ENCODE data around the gene OR10AD1.

The OR10AD1 gene

DNA sequence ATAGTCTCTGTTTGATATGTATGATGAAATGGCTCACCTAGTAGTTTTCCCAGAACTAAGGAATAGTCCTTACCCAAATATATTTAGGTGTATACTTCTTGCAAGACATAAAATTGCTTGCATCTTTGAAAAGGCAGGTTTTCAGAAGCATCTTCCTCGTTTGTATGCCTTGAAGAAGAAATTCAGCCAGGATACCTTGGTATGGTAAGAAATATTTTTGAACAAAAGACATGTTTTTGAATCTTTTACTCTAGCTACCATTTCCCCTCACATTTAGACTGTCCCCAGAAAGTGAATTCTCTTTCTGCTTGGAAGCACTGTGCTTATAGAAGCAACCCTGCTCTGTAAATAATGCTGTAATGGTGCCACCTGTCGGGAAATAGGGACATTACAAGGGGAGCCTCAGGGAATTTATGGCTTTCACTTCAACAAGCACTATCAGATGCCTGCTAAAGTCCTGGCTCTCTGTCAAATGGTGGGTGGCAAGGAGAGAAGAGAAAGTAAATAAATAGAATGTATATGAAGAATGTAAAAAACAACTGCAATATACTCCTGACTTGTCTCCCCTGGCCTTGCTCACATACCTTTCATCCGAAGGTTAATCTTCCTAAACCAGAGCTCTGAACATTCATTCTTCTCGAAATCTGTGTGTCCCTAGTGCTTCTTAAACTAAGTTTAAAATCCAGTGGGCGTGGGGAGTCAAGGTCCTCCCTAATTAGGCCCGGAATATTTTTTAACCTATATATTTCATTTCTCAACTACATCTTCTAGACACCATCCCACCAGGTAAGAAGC, 13.6 kb downstream of the OR10AD1 start:
- peak; percentile 10 for DNase-seq

DNA sequence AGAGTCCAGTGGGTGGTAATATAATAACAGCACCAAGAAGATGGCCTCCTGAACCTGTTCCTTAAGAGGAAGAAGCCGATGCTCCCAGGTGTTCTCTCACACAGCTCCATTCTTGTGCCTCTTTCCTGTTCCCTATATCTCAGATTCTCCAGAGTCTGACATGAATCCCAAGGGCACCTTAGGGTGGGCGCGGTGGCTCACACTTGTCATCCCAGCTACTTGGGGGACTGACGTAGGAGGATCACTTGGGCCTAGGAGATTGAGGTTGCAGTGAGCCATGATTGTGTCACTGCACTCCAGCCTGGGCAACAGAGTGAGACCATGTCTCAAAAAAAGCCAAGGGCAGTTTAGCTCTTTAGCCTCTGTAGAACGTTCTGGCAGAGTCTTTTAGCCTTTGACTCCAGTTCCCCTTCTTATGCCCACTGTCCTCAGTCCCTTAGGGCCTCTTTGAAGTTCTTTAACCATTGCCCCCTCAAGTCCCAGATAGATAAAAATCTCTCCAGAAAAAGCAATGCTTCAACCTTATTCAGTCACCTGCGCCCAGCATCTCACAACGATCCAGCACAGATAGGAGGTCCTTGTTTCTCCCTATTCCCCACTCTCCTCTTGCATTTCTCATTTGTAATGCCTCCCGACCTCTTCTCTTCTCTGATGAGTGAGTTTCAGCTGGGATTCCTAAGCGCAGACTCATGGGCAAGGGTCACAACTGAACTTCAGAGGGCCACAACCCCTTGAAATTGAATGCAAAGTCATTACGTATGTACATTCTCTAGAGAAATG, 15.0 kb downstream of the OR10AD1 start:
- no peak for DNase-seq

DNA sequence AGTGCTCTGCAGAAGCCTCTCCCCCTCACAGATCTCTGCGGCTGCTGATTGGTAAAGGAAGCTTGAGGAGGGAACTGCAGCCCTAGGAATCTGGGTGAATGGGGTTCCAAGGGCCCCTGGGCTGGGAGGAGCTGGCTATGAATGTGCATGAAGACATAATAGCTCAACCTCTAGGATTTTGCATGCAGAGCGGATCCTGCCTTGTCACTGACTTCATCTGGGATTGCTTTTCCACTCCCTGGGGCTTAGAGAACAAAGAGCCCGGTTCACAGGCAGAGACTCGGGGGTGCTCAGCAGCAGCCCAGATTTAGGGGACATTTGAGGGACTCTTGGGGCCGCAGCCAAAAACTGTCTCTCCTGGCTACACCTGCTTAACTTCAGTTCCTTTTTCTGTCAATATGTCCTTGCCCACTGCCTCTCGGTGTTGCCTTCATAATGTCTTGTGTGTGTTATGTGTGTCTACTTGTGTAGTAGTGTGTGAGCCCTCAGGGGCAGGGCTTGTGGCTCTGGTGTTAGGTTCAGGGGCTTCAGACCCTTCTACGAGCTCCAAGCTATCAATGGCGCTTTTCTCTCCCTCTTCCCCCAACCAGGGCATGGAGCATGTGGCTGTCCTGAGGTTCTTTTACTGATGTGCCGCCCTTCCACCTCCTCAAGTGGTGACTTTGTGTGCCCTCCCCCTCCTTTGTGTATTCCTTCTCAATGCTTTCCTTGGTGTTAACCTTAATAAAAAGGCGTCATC, 17.7 kb downstream of the OR10AD1 start:
- no peak for DNase-seq

- no peak for DNase-seq
Measured at GRCh38 chr12:48184549-48184922, 18.6 kb downstream of the OR10AD1 start.

GRCh38 chr12:48183876-48184548, 19.1 kb downstream of the OR10AD1 start:
- DNase-seq = no peak

DNA sequence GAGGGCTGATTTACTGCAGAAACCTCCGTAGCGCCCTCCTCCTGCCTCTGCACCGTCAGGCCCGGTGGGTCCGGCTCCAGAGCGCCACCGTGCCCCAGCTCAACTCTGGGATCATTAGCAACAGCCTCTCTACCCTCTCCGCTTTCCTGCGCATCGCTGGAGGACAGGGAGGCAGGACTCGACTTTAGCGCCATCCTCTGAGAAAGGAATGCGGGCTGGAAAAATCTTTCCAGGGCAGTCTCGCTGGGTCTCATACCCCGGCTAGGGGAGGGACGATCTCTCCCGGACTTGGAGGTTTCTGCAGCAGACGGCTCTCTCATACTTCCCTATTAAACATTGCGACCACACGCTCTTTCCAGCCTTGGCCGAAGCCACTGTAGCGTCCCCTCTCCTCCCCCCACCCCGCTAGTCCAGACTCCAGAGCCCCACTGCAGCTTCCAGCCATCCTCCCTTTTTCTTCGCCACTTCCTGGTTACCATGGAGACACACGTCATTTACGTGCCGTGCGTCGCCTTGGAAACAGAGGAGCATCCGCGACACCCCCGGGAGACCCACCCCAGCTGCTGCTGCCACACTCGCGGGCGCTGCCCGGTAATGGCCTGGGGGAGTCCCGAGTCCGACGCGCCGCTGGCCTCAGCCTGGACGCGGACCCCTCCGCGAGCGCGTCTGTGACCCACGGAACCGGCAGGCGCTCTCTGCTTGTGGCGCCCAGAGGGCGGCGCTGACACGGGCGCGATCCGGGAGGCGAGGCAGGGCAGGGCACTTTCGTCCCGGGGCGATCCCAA, 19.8 kb downstream of the OR10AD1 start, which contains the start of gene CCDC184:
Gene CCDC184, plus strand, starts transcription at position 554 of the 785 bp plus-strand sequence. CDS start 479 bp downstream, outside the sequence.
- DNase-seq = peak; percentile 32

DNA sequence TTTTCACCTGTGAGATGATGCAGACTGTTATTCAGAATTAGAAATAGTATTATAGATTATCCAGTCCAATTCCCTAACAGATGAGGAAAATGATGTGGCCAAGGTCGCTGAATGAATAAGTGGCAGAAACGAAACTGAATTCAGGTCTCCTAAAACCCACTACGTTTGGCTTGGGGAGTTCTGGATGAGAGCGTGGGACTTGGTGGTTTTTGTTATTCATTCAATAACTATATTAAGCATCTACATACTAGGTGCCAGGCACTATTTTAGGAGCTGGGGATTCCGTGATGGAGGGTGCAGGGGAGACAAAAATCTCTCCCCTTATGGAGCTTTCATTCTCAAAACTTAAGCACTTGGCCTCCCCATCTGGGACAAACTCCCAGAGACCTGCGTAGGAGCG, 20.5 kb downstream of the OR10AD1 start:
- DNase-seq = no peak

DNA sequence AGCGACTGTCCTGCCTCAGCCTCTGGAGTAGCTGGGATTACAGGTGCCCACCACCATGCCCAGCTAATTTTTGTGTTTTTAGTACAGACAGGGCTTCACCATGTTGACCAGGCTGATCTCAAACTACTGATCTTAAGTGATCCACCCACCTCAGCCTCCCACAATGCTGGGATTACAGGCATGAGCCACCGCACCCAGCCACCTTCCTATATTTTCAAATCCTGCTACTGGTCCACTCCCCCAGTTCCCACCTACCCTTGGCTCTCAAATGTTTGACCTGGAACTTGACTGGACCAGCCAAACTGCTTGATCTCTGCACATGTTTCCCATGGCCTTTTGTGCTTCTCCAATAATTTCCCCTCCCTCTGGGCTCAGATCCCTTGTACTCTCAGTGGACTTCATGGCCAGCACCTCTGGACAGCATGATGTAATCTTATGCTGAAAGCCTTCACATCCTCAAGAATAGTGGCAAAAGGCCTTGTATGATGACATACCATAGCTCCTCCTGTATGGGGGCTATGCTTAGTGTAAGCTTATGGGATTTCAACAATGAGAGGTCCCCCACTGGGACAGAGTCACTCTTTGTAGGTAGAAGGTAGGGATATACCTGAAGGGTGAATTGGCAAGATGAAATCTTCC, 22.1 kb downstream of the OR10AD1 start:
- no peak for DNase-seq

DNA sequence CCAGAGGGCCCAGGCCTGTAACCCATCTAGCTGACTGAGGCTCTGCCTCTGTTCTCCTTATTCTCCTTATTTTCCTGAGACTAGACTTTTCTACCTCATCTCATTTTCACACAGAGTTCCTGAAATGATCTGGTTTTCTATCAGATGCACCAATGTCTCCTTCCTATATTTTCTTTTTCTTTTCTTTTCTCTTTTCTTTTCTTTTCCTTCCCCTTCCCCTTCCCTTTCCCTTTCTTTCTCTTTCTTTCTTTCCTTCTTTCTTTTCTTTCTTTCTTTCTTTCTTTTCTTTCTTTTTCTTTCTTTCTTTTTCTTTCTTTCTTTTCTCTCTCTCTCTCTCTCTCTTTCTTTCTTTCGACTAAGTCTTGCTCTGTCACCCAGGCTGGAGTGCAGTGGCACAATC, 22.7 kb downstream of the OR10AD1 start:
- no peak for DNase-seq

GRCh38 chr12:48179466-48179865, 23.6 kb downstream of the OR10AD1 start:
- DNase-seq = no peak

GRCh38 chr12:48177982-48178381, 25.1 kb downstream of the OR10AD1 start:
- DNase-seq = no peak

DNA sequence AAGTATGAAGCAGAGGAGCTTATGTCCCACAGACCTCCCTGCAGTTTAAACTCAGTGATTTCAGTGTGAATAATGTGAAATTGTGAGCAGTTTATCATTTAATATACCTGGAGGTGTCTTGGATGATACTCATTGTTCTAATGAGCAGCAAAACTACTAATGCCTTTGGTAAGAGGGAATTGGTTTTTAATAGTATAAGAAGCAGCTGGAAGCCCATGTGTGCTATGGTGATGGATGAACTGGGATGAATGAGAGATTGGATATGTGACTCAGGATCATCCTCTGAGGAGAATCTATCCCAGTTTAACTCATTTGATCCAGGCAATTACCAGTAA, 26.7 kb downstream of the OR10AD1 start:
- DNase-seq = no peak

- no peak for DNase-seq
Measured at GRCh38 chr12:48175613-48176416, 27.3 kb downstream of the OR10AD1 start.

GRCh38 chr12:48169011-48169410, 34.1 kb downstream of the OR10AD1 start:
- DNase-seq = no peak

GRCh38 chr12:48165089-48165981, 37.8 kb downstream of the OR10AD1 start:
- DNase-seq = peak; percentile 50

DNA sequence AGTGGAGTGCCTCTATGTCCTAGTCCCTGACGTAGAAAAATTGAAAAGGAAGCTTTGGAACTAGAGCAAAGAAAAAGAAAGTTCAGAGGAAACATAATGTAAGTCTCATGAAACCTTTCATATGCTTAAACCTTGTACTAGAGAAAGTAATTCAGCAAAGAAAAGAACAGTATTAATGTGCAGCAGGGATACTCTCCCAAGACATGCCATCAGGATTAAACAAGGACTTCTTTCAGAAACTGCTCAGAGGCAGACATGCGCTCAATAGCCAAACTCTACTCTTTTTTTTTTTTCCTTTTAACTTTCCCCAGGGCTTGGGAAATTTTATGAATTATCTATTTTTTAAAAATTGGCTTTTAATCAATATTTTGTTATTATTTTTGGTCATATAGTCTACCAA, 38.6 kb downstream of the OR10AD1 start:
- no peak for DNase-seq

DNA sequence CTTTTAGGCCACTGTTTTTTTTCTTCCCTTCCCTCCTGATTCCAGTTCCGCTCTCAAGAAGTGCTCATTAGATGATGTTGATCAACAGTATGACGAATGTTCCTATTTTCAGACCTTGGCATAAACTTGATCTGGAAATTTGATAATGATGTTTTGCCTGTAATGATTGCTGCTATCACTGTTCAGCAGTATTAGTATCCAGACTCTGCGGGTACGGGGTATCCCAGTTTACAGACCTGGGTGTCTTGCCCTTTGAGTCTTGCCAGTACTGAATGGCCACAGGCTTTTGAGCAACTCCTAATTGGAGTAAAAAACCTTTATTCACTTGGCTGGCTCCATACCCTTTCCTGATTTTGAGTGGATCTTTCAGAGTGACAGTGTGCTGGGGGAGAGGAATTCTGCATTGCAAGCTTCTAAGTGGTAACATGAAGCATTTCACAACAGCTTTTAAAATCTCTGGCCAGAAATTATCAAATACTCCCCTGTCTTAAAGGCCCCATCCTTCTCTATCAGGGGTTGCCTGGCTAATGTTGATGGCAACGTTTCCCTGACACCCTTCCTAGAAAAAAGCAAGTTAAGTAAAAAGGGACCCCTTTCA, 39.8 kb downstream of the OR10AD1 start:
- DNase-seq = no peak

DNA sequence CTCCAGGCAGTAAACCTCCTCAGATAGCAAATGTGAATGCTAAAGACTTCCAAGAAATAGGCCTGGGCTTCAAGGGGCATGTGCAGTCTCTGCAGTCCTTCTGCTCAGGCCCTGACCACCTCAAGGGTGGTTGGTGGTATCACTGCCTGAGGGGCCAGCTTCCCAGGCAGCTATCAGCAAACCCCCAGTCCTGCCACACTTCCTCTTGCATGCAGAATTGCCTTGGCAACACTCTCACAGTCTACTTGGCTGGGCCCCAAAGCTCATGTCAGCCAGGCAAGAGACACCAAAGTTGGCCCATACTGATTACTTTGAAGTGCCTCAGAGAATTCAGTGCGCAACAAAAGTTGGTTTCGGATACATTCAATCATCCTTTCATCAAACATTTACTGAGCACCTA, 42.3 kb downstream of the OR10AD1 start:
- DNase-seq = no peak

DNA sequence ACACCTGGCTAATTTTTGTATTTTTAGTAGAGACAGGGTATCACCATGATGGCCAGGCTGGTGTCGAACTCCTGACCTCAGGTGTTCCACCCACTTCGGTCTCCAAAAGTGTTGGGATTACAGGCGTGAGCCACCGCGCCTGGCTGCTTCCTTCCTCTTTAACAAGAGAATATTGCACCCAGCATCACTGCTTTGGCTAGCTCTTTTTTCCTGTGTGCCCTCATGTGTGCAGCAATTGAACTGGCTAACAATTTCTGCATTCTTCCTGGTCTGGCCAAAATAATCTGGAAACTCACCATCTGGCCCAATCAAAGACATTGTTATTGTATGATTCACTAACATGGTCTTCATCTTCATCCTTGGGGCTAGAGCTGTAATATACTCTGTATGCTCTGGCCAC, 43.0 kb downstream of the OR10AD1 start:
- DNase-seq = no peak
